Measurements from ENCODE around the gene GART.

DNA sequence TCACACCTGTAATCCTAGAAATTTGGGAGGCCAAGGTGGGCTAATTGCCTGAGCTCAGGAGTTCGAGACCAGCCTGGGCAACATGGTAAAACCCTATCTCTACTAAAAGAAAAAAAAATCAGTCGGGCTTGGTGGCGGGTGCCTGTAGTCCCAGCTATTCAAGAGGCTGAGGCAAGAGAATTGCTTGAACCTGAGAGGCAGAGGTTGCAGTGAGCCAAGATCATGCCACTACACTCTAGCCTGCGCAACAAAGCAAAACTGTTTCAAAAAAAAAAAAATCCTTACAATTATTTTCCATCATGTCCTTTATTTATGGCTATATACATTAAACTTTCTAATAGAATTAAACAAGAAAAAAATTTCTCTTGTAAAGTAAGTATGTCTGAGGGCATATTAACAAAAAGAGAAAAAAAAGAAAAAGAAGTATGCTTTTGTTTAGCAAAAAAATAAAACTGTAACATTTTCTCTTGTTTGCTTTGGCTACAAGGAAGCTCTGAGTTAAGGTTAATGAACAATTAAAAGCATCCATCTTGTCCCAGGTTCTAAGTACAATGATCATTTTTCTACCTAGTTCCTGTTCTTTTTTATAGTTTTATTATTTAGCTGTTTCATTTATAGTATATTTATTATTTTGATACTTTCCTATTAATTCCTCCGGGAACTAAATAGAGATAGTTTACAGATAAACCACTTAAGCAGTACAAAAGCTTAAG lies 80.2 kb downstream of the GART start:
- TF ChIP-seq, protein P1, sequence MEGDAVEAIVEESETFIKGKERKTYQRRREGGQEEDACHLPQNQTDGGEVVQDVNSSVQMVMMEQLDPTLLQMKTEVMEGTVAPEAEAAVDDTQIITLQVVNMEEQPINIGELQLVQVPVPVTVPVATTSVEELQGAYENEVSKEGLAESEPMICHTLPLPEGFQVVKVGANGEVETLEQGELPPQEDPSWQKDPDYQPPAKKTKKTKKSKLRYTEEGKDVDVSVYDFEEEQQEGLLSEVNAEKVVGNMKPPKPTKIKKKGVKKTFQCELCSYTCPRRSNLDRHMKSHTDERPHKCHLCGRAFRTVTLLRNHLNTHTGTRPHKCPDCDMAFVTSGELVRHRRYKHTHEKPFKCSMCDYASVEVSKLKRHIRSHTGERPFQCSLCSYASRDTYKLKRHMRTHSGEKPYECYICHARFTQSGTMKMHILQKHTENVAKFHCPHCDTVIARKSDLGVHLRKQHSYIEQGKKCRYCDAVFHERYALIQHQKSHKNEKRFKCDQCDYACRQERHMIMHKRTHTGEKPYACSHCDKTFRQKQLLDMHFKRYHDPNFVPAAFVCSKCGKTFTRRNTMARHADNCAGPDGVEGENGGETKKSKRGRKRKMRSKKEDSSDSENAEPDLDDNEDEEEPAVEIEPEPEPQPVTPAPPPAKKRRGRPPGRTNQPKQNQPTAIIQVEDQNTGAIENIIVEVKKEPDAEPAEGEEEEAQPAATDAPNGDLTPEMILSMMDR (IDR thresholded peaks at IDR 0.05): no peak
- no peak for TF ChIP-seq POLR2A (IDR thresholded peaks at IDR 0.05)

Data from transverse colon (tissue), 3 donors.